Measurements from ENCODE around the gene SMIM3.

Gene SMIM3

DNA sequence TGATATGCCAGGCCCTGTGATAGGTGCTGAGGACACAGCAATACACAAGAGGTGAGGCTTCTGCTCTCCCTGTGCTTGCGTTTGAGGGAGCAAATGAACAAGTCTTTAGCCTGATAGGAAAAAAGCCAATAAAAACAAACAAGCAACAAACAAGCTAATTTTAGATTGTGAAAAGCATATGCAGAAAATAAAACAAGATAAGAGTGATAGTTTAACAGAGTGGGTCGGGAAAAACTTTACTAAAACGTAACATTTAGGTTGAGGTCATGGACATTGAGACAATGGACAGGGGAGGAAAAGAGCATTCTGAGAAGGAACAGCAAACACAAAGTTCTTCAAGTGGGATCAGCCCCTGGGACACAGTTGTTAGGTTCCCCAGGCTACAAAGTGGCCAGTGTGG is 4.3 kb downstream of the SMIM3 start:
- TF ChIP-seq, protein P1, sequence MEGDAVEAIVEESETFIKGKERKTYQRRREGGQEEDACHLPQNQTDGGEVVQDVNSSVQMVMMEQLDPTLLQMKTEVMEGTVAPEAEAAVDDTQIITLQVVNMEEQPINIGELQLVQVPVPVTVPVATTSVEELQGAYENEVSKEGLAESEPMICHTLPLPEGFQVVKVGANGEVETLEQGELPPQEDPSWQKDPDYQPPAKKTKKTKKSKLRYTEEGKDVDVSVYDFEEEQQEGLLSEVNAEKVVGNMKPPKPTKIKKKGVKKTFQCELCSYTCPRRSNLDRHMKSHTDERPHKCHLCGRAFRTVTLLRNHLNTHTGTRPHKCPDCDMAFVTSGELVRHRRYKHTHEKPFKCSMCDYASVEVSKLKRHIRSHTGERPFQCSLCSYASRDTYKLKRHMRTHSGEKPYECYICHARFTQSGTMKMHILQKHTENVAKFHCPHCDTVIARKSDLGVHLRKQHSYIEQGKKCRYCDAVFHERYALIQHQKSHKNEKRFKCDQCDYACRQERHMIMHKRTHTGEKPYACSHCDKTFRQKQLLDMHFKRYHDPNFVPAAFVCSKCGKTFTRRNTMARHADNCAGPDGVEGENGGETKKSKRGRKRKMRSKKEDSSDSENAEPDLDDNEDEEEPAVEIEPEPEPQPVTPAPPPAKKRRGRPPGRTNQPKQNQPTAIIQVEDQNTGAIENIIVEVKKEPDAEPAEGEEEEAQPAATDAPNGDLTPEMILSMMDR (IDR thresholded peaks at IDR 0.05) = no peak

GRCh38 chr5:150783422-150783928 is 4.9 kb downstream of the SMIM3 start:
- TF ChIP-seq, protein P1 (IDR thresholded peaks at IDR 0.05) = no peak

- TF ChIP-seq, protein P1 (IDR thresholded peaks at IDR 0.05) = no peak
Measured at GRCh38 chr5:150785950-150786349, 7.4 kb downstream of the SMIM3 start.

- TF ChIP-seq, protein P1 (IDR thresholded peaks at IDR 0.05) = no peak
Measured at GRCh38 chr5:150786876-150787275, 8.3 kb downstream of the SMIM3 start.

GRCh38 chr5:150787656-150788055 is 9.1 kb downstream of the SMIM3 start:
- TF ChIP-seq, protein P1 (IDR thresholded peaks at IDR 0.05) = no peak

DNA sequence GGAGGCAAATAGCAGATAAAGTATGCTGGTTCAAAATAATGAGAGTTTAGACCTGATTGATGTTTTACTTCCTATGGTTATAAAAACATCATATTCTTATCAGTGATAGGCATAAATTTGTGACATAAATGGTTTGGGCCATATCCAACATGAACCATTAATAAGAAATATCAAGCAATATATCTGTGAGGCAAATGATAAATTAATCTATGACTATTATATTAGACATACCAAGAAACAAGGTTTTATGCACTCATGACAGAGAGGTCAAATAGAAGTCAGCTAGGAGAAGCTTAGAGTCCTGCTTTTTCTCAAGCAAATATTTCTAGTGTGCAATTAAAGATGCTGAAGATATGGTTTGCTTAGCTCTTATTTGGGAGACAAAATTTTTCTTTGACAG is 10.4 kb downstream of the SMIM3 start:
- TF ChIP-seq, protein P1 (IDR thresholded peaks at IDR 0.05) = no peak

DNA sequence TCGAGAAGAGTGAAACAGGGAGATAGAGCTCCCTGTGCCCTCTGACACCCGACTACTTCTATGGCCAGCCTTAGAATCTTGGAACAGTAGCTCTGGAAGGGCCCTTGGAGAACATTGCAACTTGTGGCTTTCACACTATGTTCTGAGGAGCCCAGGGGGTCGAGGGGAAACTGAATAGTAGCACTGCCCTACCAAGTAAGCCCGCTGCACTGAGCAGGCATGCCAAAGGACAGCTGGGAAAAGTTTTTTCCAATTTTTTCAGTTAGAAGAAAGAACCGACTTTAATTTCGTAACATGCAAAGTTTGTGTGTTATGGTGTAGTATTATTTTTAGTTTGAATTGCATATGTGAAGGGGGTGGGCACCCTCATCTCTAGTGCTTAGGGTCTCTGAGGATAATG is 10.9 kb downstream of the SMIM3 start:
- TF ChIP-seq, protein P1 (IDR thresholded peaks at IDR 0.05) = no peak
